ENCODE results near the gene HSPA9.

The HSPA9 gene

GRCh38 chr5:138594305-138595058 is 19.3 kb upstream of the HSPA9 start:
- TF ChIP-seq CREB1 (IDR thresholded peaks at IDR 0.05; ENCODE audit: low read depth) (no peak), TCF12 (IDR thresholded peaks at IDR 0.05; ENCODE audit: low read depth) (no peak)

DNA sequence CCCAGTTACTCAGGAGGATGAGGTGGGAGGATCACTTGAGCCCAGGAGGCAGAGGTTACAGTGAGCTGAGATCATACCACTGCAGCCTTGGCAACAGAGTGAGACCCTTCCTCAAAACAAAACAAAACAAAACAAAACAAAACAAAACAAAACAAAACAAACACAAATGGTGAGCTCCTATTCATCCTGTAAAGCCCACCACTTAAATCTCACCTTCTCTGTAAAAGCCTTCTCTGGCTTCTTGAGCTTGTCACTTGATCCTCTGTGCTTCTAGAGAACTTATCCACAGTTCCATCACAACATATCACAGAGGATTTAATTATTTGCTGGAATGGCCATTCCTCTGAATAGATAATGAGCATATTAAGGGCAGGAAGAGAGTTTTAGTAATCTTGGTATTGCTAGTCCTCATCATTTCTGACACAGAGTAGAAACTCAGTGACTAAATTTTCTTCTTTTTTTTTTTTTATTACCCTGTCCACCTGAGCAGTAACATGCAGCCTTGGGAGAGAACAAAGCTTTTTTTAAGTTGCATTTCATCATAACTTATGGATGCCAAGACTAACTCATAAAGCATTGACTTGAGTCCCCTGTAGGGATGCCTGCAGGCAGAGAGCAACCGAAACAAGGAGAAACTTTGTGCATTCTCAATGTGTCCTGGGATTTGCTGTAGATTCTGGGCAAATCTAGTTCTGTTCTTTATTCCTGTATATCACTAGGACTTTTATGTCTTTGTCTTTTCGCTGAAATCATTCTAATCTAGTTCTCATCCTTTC is 13.0 kb upstream of the HSPA9 start:
- TF ChIP-seq TAF1 (IDR thresholded peaks at IDR 0.05; ENCODE audit: low read depth) (no peak), CEBPB (IDR thresholded peaks at IDR 0.05) (no peak), TEAD4 (IDR thresholded peaks at IDR 0.05) (no peak), RAD21 (IDR thresholded peaks at IDR 0.05; ENCODE audit: low read depth) (no peak), NFIC (IDR thresholded peaks at IDR 0.05) (no peak), EP300 (IDR thresholded peaks at IDR 0.05; ENCODE audit: borderline replicate concordance) (no peak), CREB1 (IDR thresholded peaks at IDR 0.05; ENCODE audit: low read depth) (no peak), ZBTB7A (IDR thresholded peaks at IDR 0.05; ENCODE audit: low read depth) (no peak), TCF12 (IDR thresholded peaks at IDR 0.05; ENCODE audit: low read depth) (no peak), FOXM1 (IDR thresholded peaks at IDR 0.05; ENCODE audit: borderline replicate concordance, low read depth) (no peak)
- TF ChIP-seq, protein P1, sequence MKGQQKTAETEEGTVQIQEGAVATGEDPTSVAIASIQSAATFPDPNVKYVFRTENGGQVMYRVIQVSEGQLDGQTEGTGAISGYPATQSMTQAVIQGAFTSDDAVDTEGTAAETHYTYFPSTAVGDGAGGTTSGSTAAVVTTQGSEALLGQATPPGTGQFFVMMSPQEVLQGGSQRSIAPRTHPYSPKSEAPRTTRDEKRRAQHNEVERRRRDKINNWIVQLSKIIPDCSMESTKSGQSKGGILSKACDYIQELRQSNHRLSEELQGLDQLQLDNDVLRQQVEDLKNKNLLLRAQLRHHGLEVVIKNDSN (IDR thresholded peaks at IDR 0.05), result no peak
- TF ChIP-seq, protein P2, sequence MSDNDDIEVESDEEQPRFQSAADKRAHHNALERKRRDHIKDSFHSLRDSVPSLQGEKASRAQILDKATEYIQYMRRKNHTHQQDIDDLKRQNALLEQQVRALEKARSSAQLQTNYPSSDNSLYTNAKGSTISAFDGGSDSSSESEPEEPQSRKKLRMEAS (IDR thresholded peaks at IDR 0.05), result no peak

DNA sequence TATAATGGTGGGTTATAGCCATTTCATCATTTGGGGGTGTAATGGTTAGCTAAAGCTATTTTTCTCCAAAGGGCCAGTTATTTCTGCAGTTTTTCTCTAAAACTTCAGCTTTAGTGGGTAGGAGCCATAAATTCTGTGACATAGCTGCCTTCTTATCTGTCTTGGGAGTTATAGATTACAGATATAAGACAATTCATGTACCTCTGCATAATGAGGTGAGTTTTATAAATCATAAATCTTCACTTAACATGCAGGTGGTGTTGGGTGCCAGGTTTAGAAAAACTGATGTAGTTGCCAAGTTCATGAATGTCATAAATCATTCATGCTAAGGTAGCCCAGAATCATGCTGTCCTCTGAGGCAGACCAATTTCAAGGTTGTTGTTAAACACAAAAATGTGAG is 10.0 kb upstream of the HSPA9 start:
- TF ChIP-seq, protein P2 (IDR thresholded peaks at IDR 0.05), result no peak
- TF ChIP-seq TCF12 (IDR thresholded peaks at IDR 0.05; ENCODE audit: low read depth) (no peak), TEAD4 (IDR thresholded peaks at IDR 0.05) (no peak)

GRCh38 chr5:138583984-138584637 is 8.9 kb upstream of the HSPA9 start:
- TF ChIP-seq RAD21 (IDR thresholded peaks at IDR 0.05; ENCODE audit: low read depth) (no peak), TCF12 (IDR thresholded peaks at IDR 0.05; ENCODE audit: low read depth) (no peak), FOXM1 (IDR thresholded peaks at IDR 0.05; ENCODE audit: borderline replicate concordance, low read depth) (no peak), NFIC (IDR thresholded peaks at IDR 0.05) (no peak), YY1 (IDR thresholded peaks at IDR 0.05; ENCODE audit: low read depth) (no peak), TAF1 (IDR thresholded peaks at IDR 0.05; ENCODE audit: low read depth) (no peak), CREB1 (IDR thresholded peaks at IDR 0.05; ENCODE audit: low read depth) (no peak), EGR1 (IDR thresholded peaks at IDR 0.05) (no peak), EP300 (IDR thresholded peaks at IDR 0.05; ENCODE audit: borderline replicate concordance) (no peak), TEAD4 (IDR thresholded peaks at IDR 0.05) (no peak), REST (IDR thresholded peaks at IDR 0.05; ENCODE audit: low read depth) (no peak)
- TF ChIP-seq, protein P1 (IDR thresholded peaks at IDR 0.05), result no peak
- TF ChIP-seq, protein P2 (IDR thresholded peaks at IDR 0.05), result no peak

GRCh38 chr5:138582959-138583358 is 7.8 kb upstream of the HSPA9 start:
- no peak for TF ChIP-seq REST (IDR thresholded peaks at IDR 0.05; ENCODE audit: low read depth)
- no peak for TF ChIP-seq TCF12 (IDR thresholded peaks at IDR 0.05; ENCODE audit: low read depth)
- no peak for TF ChIP-seq CREB1 (IDR thresholded peaks at IDR 0.05; ENCODE audit: low read depth)
- TF ChIP-seq CEBPB (IDR thresholded peaks at IDR 0.05), result no peak
- no peak for TF ChIP-seq TEAD4 (IDR thresholded peaks at IDR 0.05)
- no peak for TF ChIP-seq TAF1 (IDR thresholded peaks at IDR 0.05; ENCODE audit: low read depth)
- no peak for TF ChIP-seq FOXM1 (IDR thresholded peaks at IDR 0.05; ENCODE audit: borderline replicate concordance, low read depth)
- no peak for TF ChIP-seq NFIC (IDR thresholded peaks at IDR 0.05)
- TF ChIP-seq ZBTB7A (IDR thresholded peaks at IDR 0.05; ENCODE audit: low read depth), result no peak
- TF ChIP-seq, protein P1 (IDR thresholded peaks at IDR 0.05), result no peak
- no peak for TF ChIP-seq RAD21 (IDR thresholded peaks at IDR 0.05; ENCODE audit: low read depth)
- TF ChIP-seq, protein P2 (IDR thresholded peaks at IDR 0.05), result no peak
- no peak for TF ChIP-seq EGR1 (IDR thresholded peaks at IDR 0.05)
- no peak for TF ChIP-seq YY1 (IDR thresholded peaks at IDR 0.05; ENCODE audit: low read depth)
- TF ChIP-seq EP300 (IDR thresholded peaks at IDR 0.05; ENCODE audit: borderline replicate concordance), result no peak

Measured in Ishikawa (cell line).